Common myeloid progenitor, CD34-positive (primary cell): ENCODE data around the gene IQCK.

Source experiments
- CTCF ChIA-PET: fragments of 350-600 bp; sonication (Branson Sonifier 250); formaldehyde crosslinking; loops from one replicate; lab custom pipeline; 2021; ENCODE audit warnings: antibody characterized with exemption; lab: Charles Lee
- POLR2A ChIA-PET: fragments of 350-600 bp; sonication (Branson Sonifier 250); formaldehyde crosslinking; loops from one replicate; lab custom pipeline; 2021; ENCODE audit warnings: antibody characterized with exemption; lab: Charles Lee
- DNase-seq, 3 donors: peaks; one replicate each; pipeline versions ENCODE4 v3.0.0 to v3.0.0-alpha.2; 2013
- H3K27ac ChIP-seq, 2 experiments: 1 replicate in 1 of 2; 2 replicates in 1 of 2; pipeline ENCODE4 v1.7.0; 2013; ENCODE audit warnings: inconsistent platforms in 2 of 2, low read length in 2 of 2, mild to moderate bottlenecking in 2 of 2, low read depth in 1 of 2, moderate library complexity in 1 of 2; ENCODE audit not compliant: severe bottlenecking in 2 of 2, insufficient read depth in 1 of 2, poor library complexity in 1 of 2
- H3K27me3 ChIP-seq, 5 experiments: replicated peaks in 2 of 5; 1 replicate in 3 of 5; 2 replicates in 2 of 5; pipeline versions ENCODE4 v1.6.1 to v1.7.0; 2013; ENCODE audit warnings: low read length in 4 of 5, mild to moderate bottlenecking in 2 of 5, moderate library complexity in 2 of 5, inconsistent platforms in 1 of 5; ENCODE audit not compliant: insufficient read depth in 5 of 5, control insufficient read depth in 4 of 5
- H3K36me3 ChIP-seq, 4 experiments: 1 replicate in 2 of 4; 2 replicates in 2 of 4; pipeline versions ENCODE4 v1.6.1 to v1.7.0; 2013; ENCODE audit warnings: low read length in 3 of 4, control low read depth in 1 of 4, mild to moderate bottlenecking in 1 of 4; ENCODE audit not compliant: control insufficient read depth in 4 of 4, insufficient read depth in 4 of 4
- H3K4me1 ChIP-seq, 4 experiments: 1 replicate in 3 of 4; 2 replicates in 1 of 4; pipeline versions ENCODE4 v1.6.1 to v1.7.1; 2013; ENCODE audit warnings: low read length in 3 of 4, mild to moderate bottlenecking in 3 of 4, control low read depth in 1 of 4, inconsistent platforms in 1 of 4, moderate library complexity in 1 of 4; ENCODE audit not compliant: control insufficient read depth in 4 of 4, insufficient read depth in 4 of 4; ENCODE audit errors: control extremely low read depth in 1 of 4
- H3K4me3 ChIP-seq, 7 experiments: 1 replicate in 4 of 7; 2 replicates in 3 of 7; pipeline versions ENCODE4 v1.5.1 to v1.7.0; 2013; ENCODE audit warnings: mild to moderate bottlenecking in 7 of 7, low read length in 6 of 7, moderate library complexity in 6 of 7, inconsistent platforms in 2 of 7, low read depth in 2 of 7, control low read depth in 1 of 7; ENCODE audit not compliant: insufficient read depth in 4 of 7, control insufficient read depth in 1 of 7; ENCODE audit errors: extremely low read depth in 1 of 7
- H3K9me3 ChIP-seq, 5 experiments: 1 replicate in 4 of 5; 2 replicates in 1 of 5; pipeline versions ENCODE4 v1.6.1 to v1.7.1; 2013; ENCODE audit warnings: low read length in 4 of 5, mild to moderate bottlenecking in 2 of 5, inconsistent platforms in 1 of 5, low read depth in 1 of 5, moderate library complexity in 1 of 5; ENCODE audit not compliant: control insufficient read depth in 4 of 5, insufficient read depth in 2 of 5; ENCODE audit errors: control extremely low read depth in 1 of 5
- WGBS: methylation state at CpG from one replicate; pipeline ENCODE4 v1.1.5; 2013; ENCODE audit not compliant: insufficient coverage; 5-methylcytosine and 5-hydroxymethylcytosine counted together

Gene IQCK

DNA sequence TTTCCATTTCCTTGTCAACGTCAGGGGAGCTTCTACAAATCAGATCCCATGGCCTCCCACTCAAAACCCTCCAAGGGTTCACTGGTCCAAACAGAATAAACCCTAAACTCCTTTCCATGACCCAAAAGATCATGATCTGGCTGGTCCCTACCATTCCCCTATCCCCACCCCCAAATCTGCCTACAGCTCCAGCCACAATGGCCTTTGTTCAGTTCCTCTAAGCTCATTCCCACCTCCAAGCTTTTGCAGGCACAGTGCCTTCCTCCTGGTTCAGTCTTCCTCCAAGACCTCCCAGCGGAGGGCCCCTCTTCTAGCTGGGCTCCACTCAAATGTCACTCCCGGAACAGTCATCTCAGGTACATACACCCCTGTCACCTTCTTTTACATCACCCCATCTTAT lies 164.6 kb downstream of the IQCK start:
- H3K27me3 ChIP-seq: peaks cover 2 to 56% (median 25%) of the 10 kb centered on the region in 5 experiments
- H3K9me3 ChIP-seq: no peaks in the 10 kb centered on the region
- ChIA-PET POLR2A (no interaction called here), CTCF (interaction anchor here (1.4 to 1.7 kb wide), 2 partner anchors 16 to 326 kb away, joined by 3 to 4 read pairs; no protein-coding TSS in a partner anchor)
- WGBS: 64% methylated on average over 3 of the region's 3 CpGs
- H3K36me3 ChIP-seq: no peaks in the 10 kb centered on the region
- H3K4me3 ChIP-seq: no peak overlapping the region
- H3K4me1 ChIP-seq: peaks cover 0 to 32% (median 26%) of the 10 kb centered on the region in 4 experiments
- DNase-seq: no peak
- no peak overlapping the region for H3K27ac ChIP-seq

- no peak overlapping the region for H3K27ac ChIP-seq
Measured at GRCh38 chr16:19883296-19883965, 165.4 kb downstream of the IQCK start.

GRCh38 chr16:19883966-19884485 lies 166.0 kb downstream of the IQCK start:
- Histone ChIP-seq H3K9me3 (no peaks in the 10 kb centered on the region), H3K27ac (no peak overlapping the region), H3K27me3 (peaks cover 2 to 51% (median 24%) of the 10 kb centered on the region in 5 experiments), H3K4me1 (peaks cover 0 to 32% (median 26%) of the 10 kb centered on the region in 4 experiments), H3K36me3 (no peaks in the 10 kb centered on the region), H3K4me3 (peak overlapping the region in 5 of 7 experiments; percentile 28 to 65 (median 57))
- 0% methylated on average over 5 of the region's 24 CpGs for WGBS
- ChIA-PET POLR2A (interaction anchor here (0.7 kb wide), 1 partner anchor 152 kb away, joined by 3 read pairs; no protein-coding TSS in a partner anchor), CTCF (interaction anchor here (2.2 kb wide), 1 partner anchor 283 kb away, joined by 9 read pairs; no protein-coding TSS in a partner anchor)
- DNase-seq: no peak

More at GRCh38 chr16:19883296-19883965, 165.4 kb downstream of the IQCK start:
- Histone ChIP-seq H3K27me3 (peaks cover 2 to 56% (median 25%) of the 10 kb centered on the region in 5 experiments), H3K9me3 (no peaks in the 10 kb centered on the region), H3K4me3 (peak overlapping the region in 4 of 7 experiments; percentile 28 to 65 (median 40)), H3K36me3 (no peaks in the 10 kb centered on the region), H3K4me1 (peaks cover 0 to 32% (median 26%) of the 10 kb centered on the region in 4 experiments)
- 3% methylated on average over 23 of the region's 35 CpGs for WGBS
- ChIA-PET CTCF (interaction anchor here (1.4 to 2.2 kb wide), 3 partner anchors 15 to 327 kb away, joined by 3 to 9 read pairs (median 4); no protein-coding TSS in a partner anchor), POLR2A (no interaction called here)
- DNase-seq: peak; percentile 20 to 44 (median 42)

- H3K27me3 ChIP-seq: peaks cover 2 to 51% (median 24%) of the 10 kb centered on the region in 5 experiments
- POLR2A ChIA-PET: interaction anchor here (0.6 to 0.7 kb wide), 2 partner anchors 14 to 153 kb away, joined by 3 read pairs; no protein-coding TSS in a partner anchor
- DNase-seq: peak; percentile 37 to 53 (median 48)
- CTCF ChIA-PET: interaction anchor here (2.2 to 3.2 kb wide), 2 partner anchors 284 to 328 kb away, joined by 9 to 21 read pairs; partner anchors contain the start of gene VPS35L
- peaks cover 0 to 32% (median 26%) of the 10 kb centered on the region in 4 experiments for H3K4me1 ChIP-seq
- H3K9me3 ChIP-seq: no peaks in the 10 kb centered on the region
- under 1% methylated on average over 47 of the region's 85 CpGs for WGBS
- H3K4me3 ChIP-seq: peak within 1 kb of the TSS; percentile 9 to 77 (median 60)
- H3K27ac ChIP-seq: no peak within 1 kb of the TSS
- H3K36me3 ChIP-seq: no peaks in the 10 kb centered on the region
Measured at GRCh38 chr16:19884611-19885450, 166.8 kb downstream of the IQCK start, which contains the start of gene GPRC5B. TSS of gene GPRC5B (minus strand) at chr16:19884848. CDS start at chr16:19872845, 12,003 bp downstream.

DNA sequence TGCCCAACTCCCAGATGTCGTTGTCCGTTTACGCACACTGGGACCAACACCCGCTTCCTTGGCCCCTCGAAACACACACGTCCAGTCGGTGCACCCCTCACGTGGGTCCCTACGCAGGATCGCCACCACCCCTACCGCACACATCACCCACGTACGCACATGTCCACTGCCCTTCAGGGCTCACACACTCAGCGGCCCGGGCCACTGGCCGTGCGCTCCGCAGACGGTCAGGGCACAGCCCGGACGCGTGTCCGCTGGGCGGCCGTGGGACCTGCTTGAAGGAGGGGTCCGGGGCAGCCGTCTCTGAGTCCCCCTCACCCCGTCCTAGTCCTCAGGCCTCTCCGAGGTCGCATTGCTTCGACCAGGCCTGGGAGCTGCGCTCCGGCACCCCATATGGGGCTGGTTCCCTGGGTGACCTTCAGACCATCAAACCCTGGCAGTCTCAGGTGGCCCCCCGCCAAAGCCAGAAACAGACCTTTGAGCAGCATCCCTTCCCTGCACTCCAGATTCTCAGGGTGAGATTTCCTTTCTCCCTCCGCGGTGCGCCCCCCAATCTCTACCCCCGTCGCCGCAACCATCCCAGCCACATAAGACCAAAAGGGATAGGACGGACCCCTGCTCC lies 167.5 kb downstream of the IQCK start:
- ChIA-PET POLR2A (interaction anchor here (0.6 kb wide), 1 partner anchor 13 kb away, joined by 3 read pairs; no protein-coding TSS in a partner anchor), CTCF (interaction anchor here (1.2 to 4.4 kb wide), 5 partner anchors 280 to 329 kb away, joined by 3 to 50 read pairs (median 13); partner anchors contain the start of gene VPS35L)
- peak overlapping the region in 6 of 7 experiments; percentile 44 to 77 (median 62) for H3K4me3 ChIP-seq
- H3K9me3 ChIP-seq: no peaks in the 10 kb centered on the region
- H3K36me3 ChIP-seq: no peaks in the 10 kb centered on the region
- 4% methylated on average over 36 of the region's 41 CpGs for WGBS
- no peak overlapping the region for H3K27ac ChIP-seq
- H3K27me3 ChIP-seq: peaks cover 2 to 51% (median 24%) of the 10 kb centered on the region in 5 experiments
- no peak for DNase-seq
- peaks cover 0 to 32% (median 26%) of the 10 kb centered on the region in 4 experiments for H3K4me1 ChIP-seq
